Liver (tissue), 3 donors: ENCODE measurements around the gene LPIN3.

Experiments used
- GABPA ChIP-seq, 2 donors: IDR thresholded peaks in 1 of 2; conservative IDR thresholded peaks in 1 of 2; 2 replicates each; pipeline ENCODE4 v1.6.1; 2016; ENCODE audit warnings: antibody characterized with exemption in 2 of 2, mild to moderate bottlenecking in 1 of 2, moderate library complexity in 1 of 2
- HNF4A ChIP-seq, 2 donors: conservative IDR thresholded peaks; 2 replicates each; pipeline ENCODE4 v1.6.1; 2016; ENCODE audit warnings: antibody characterized with exemption in 2 of 2, mild to moderate bottlenecking in 2 of 2
- JUND ChIP-seq, 2 donors: IDR thresholded peaks; 2 replicates each; pipeline ENCODE4 v1.6.1; 2016; ENCODE audit warnings: antibody characterized with exemption in 2 of 2
- MAX ChIP-seq: IDR thresholded peaks from 2 replicates; pipeline ENCODE4 v1.6.1; 2016; ENCODE audit warnings: antibody characterized with exemption
- RAD21 ChIP-seq, 2 donors: IDR thresholded peaks; 2 replicates each; pipeline ENCODE4 v1.6.1; 2016; ENCODE audit warnings: antibody characterized with exemption in 2 of 2, mild to moderate bottlenecking in 2 of 2
- REST ChIP-seq: IDR thresholded peaks from 2 replicates; pipeline ENCODE4 v1.6.1; 2016; ENCODE audit warnings: antibody characterized with exemption, mild to moderate bottlenecking
- RXRA ChIP-seq, 2 donors: IDR thresholded peaks; 2 replicates each; pipeline ENCODE4 v1.6.1; 2017 to 2018; ENCODE audit warnings: antibody characterized with exemption in 2 of 2, mild to moderate bottlenecking in 1 of 2
- TAF1 ChIP-seq: conservative IDR thresholded peaks from 2 replicates; pipeline ENCODE4 v1.6.1; 2016; ENCODE audit warnings: antibody characterized with exemption, mild to moderate bottlenecking
- YY1 ChIP-seq: IDR thresholded peaks from 2 replicates; pipeline ENCODE4 v1.6.1; 2016; ENCODE audit warnings: antibody characterized with exemption, mild to moderate bottlenecking
- ZBTB33 ChIP-seq: IDR thresholded peaks from 2 replicates; pipeline ENCODE4 v1.6.1; 2016; ENCODE audit warnings: antibody characterized with exemption
- TF ChIP-seq, protein P1 (sequence below): fragments of 150-350 bp; IDR thresholded peaks from 2 replicates; pipeline ENCODE4 v1.5.1; 2017; ENCODE audit warnings: improper control_type of control experiment, low read depth, low read length; ENCODE audit not compliant: missing input control
- TF ChIP-seq, protein P2 (sequence below): IDR thresholded peaks from 2 replicates; pipeline ENCODE4 v1.6.1; 2016; ENCODE audit warnings: antibody characterized with exemption
- donor health status: healthy.
- donor health status: healthy.

DNA sequence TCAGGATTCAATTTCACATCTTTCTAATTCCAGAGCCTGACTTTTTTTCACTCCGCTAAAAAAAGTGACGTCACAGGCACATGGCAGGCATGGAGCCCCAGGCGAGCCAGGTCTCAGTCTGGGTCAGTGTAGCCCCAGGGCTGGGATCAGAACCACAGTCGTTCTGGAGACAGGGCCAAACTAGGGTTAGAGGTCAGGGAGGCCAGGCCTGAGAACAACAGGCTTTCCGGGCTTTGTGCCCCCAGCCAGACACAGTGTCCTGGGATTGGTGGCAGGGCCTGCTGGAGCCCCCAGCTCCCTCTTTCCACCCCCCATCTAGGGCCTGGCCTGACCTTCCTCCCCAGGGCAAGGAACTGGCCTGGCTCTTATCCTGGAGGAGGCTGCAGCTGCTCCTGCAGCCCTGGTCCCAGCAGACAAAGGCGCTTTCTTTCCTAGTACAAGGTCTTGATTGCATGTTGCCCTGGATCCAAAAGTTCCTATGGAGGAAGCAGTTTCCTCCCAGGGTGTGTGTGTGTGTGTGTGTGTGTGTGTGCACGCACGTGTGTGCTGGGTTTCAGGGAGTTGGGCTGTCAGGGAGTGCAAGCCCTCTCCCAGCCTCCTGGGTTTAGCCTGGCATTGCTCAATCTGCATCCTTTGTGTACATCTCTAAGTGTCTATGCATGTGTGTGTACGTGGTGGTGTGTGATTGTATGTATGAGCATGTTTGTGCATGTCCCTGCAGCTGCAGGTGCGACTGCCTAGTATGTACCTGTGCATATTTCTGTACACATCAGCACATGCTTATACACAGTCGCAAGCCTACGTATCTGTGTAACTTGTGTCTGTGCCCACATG, 52.5 kb downstream of the LPIN3 start:
- TF ChIP-seq, protein P1, sequence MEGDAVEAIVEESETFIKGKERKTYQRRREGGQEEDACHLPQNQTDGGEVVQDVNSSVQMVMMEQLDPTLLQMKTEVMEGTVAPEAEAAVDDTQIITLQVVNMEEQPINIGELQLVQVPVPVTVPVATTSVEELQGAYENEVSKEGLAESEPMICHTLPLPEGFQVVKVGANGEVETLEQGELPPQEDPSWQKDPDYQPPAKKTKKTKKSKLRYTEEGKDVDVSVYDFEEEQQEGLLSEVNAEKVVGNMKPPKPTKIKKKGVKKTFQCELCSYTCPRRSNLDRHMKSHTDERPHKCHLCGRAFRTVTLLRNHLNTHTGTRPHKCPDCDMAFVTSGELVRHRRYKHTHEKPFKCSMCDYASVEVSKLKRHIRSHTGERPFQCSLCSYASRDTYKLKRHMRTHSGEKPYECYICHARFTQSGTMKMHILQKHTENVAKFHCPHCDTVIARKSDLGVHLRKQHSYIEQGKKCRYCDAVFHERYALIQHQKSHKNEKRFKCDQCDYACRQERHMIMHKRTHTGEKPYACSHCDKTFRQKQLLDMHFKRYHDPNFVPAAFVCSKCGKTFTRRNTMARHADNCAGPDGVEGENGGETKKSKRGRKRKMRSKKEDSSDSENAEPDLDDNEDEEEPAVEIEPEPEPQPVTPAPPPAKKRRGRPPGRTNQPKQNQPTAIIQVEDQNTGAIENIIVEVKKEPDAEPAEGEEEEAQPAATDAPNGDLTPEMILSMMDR, result no peak
- TF ChIP-seq GABPA (IDR thresholded peaks at IDR 0.05 in 1 of 2, conservative IDR thresholded peaks at IDR 0.05 in 1 of 2), result no peak
- TF ChIP-seq, protein P2, sequence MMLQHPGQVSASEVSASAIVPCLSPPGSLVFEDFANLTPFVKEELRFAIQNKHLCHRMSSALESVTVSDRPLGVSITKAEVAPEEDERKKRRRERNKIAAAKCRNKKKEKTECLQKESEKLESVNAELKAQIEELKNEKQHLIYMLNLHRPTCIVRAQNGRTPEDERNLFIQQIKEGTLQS, result no peak
- TF ChIP-seq YY1, result no peak
- TF ChIP-seq JUND (IDR thresholded peaks at IDR 0.05), result no peak
- no peak for TF ChIP-seq REST
- TF ChIP-seq TAF1, result no peak
- no peak for TF ChIP-seq MAX
- TF ChIP-seq RXRA (IDR thresholded peaks at IDR 0.05), result peak; percentile 36 to 75
- peak in 1 of 2 donors; percentile 15 for TF ChIP-seq RAD21 (IDR thresholded peaks at IDR 0.05)
- TF ChIP-seq ZBTB33, result no peak
- no peak for TF ChIP-seq HNF4A (conservative IDR thresholded peaks at IDR 0.05)
